Measurements from ENCODE around the gene AMD1.
"Not testable (repeated sequence)": the region's sequence is repeated elsewhere in the genome, so short reads cannot be mapped to it uniquely, and the experiment has no call there.

AMD1 gene

DNA sequence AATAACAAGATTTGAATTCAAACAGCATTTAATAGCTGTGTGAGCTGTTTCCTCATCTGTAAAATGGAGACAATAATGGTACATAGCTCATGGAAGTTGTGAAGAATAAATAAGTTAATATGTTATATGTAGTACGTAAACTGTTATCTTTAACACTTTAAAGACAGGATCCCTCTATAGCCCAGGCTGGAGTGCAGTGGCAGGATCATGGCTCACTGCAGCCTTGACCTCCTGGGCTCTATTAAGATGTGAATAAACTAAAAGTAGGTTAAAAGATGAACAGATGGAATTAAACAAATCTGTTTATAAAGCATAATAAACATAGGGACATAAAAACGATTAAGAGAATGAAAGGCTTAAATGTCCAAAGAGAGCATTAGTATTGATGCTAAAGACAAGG, 3.0 kb downstream of the AMD1 start:
- no peak for DNase-seq (ENCODE audit: low spot score)

DNA sequence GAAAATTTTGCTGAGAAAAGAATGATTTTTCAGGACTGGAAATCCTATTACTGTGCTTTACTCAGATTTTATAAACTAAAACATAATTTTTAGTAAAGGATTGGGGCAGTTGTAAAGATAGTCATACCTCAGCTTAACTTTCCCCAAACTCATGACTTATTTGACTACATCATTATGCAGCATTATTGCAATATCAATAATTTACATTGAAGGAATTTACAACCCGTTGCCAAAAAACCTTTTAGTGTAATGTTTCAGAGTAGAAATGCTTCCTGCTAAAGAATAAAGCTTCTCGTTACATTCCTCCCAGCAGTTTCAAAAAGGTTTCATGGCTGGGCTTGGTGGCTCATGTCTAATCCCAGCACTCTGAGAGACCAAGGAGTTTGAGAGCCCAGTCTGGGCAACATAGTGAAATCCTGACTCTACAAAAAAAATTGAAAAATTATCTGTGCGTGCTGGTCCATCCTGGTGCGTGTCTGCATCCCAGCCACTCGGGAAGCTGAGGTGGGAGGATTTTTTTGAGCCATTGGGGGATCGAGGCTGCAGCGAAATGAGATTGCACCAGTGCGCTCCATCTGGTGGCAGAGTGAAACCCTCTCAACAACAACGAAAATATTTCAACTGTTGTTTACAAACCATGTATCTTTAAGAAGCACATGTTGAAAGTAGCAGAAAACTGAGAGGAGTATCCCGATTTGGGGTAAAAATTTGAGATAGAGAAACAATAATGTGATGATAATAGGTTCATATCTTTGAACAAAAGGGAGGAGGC, 4.4 kb downstream of the AMD1 start:
- DNase-seq (ENCODE audit: low spot score), result peak; percentile 15

DNA sequence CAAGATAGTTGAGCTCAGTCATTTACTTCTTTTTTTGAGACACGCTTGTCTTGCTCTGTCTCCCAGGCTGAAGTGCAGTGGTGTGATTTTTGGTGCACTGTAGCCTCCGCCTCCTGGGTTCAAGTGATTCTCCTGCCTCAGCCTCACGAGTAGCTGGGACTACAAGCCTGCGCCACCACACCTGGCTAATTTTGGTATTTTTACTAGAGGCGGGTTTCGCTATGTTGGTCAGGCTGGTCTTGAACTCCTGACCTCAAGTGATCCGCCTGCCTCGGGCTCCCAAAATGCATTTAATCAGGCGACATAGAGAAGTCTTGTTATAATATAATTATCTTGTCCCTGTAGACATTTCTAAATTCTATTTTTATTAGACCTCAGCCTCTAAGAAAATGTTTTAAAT, 6.1 kb downstream of the AMD1 start:
- no peak for DNase-seq (ENCODE audit: low spot score)

DNA sequence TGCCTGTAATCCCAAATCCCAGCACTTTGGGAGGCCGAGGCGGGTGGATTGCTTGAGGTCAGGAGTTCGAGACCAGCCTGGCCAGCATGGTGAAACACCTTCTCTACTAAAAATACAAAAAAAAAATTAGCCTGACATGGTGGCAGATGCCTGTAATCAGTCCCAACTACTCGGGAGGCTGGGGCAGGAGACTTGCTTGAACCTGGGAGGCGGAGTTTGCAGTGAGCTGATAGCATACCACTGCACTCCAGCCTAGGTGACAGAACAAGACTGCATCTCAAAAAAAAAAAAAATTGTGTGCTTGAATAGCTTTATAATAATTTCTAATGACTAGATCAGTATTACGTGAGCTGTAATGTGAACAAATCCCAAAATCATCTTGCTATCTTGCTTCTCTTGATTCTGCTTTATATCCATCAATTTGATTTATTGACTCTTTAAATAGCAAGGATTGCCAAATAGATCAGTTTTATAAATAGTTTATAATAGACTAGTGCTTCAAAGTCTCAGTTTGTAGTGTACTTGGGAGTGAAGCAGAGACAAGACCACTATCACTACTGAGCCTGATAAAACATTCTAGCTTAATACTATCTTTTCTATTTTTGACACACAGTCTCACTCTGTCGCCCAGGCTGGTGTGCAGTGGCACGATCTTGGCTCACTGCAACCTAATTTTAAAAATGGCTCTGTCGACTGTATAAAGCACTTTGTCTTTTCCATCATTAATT, 7.1 kb downstream of the AMD1 start:
- DNase-seq (ENCODE audit: low spot score), result no peak

DNA sequence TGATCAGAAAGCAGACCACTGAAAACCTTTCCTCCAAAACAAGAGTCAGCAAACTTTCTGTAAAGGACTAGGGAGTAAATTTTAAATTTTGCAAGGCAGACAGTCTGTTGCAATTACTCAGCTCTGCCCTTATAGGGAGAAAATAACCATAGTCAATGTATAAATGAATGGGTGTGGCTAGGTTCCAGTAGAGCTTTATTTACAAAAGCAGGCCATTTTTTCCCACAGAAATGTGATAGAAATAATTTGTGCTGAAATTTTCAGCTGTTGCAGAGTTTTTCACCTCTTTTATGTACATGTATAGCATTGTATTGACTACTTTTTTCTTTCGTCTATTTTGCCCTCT, 7.7 kb downstream of the AMD1 start:
- DNase-seq (ENCODE audit: low spot score), result no peak

DNA sequence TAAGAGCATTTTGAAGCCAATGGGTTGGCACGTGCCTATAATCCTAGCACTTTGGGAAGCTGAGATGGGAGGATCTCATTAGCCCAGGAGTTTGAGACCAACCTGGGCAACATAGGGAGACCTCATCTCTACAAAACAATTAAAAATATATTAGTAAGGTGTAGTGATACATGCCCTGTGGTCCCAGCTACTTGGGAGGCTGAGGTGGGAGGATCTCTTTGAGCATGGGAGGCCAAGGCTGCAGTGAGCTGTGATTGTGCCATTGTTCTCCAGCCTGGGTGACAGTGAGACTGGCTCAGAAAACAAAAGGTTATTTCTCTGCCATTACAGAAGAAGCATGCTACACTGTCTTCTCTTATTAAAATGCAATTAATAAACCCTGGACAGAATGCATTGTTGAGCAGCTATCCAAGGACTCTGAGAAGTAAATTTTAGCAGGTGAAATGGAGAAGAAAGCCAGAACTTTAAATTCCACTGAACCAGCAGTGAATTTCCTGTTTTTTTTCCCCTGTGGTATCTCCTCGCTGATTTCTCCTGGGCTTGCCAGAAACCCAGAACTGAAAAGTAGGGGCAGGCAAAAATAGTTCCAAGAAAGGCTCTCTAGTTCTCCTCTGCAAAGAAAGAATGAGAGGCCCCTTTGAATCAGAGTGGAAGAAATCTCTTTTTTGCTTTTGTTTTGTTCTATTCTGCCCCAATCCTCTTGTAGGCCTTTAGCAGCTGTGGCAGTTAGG, 8.4 kb downstream of the AMD1 start:
- DNase-seq (ENCODE audit: low spot score), result no peak

DNA sequence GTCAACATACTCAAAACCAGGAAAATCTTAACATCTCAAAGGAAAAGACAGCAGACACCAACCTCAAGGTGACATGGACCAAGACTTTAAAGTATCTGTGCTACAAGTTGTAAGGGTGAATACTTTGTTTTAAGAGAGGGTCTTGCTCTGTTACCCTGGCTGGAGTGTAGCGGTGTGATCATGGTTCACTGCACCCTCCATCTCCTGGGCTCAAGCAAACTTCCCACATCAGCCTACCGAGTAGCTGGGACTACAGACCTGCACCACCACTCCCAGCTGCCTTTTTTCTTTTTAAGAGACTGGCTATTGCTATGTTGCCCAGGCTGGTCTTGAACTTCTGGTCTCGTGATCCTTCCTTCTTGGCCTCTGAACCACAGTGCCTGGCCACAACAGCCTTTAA, 9.7 kb downstream of the AMD1 start:
- DNase-seq (ENCODE audit: low spot score), result no peak

DNA sequence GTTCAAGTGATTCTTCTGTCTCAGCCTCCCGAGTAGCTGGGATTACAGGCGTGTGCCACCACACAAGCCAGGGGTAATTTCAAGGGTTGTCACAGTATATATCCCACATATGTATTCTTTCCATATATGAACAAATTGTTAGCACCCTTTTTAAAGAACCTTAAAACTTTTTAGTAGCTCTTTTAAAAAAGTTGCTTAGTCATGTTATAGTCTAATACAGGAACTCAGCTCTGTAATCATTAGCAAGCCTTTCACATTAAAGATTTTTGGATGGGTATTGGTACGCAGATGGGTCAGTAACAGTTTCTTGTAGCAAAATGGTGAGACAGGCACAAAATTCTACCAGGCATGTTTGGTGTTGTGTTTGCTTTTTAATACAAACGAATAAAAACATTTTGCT, 10.9 kb downstream of the AMD1 start:
- DNase-seq (ENCODE audit: low spot score), result no peak

DNA sequence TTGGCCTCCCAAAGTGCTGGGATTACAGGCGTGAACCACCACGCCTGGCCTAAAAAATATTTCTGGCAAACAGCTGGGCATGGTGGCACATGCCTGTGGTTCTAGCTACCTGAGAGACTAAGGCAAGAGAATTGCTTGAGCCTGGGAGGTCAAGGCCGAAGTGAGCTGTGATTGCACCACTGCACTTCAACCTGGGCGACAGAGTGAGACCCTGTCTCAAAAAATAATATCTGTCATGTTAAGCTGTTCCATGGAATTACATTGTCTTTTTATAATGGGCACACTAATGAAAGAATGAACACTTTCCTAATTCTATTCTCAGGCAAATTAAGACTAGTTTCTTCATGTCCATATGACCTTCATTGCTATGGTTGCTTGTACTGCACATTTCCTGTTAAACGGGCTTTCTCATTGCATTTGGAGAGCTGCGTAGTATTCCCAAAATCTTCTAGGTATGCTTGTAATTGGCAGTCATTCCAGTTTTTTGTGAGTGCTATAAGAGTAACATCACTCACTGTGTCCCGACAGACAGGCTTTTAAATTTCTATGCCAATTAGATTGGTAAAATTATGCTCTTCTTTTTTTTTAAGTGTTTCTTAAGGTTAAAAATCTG, 12.1 kb downstream of the AMD1 start:
- DNase-seq (ENCODE audit: low spot score), result no peak

DNA sequence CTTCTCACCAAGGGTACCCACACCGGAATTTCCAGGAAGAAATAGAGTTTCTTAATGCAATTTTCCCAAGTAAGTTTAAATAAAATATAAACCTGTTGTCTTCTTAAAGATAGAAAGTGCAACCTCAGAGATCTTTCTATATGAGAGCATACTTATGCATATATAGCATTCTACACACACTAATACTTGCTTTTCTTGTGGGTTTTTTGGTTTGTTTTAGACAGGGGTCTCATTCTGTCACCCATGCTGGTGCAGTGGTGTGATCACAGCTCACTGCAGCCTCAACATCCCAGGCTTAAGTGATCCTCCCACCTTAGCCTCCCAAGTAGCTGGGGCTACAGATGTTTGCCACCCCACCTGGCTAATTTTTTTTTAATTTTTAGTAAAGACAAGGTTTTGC, 15.7 kb downstream of the AMD1 start:
- no peak for DNase-seq (ENCODE audit: low spot score)

DNA sequence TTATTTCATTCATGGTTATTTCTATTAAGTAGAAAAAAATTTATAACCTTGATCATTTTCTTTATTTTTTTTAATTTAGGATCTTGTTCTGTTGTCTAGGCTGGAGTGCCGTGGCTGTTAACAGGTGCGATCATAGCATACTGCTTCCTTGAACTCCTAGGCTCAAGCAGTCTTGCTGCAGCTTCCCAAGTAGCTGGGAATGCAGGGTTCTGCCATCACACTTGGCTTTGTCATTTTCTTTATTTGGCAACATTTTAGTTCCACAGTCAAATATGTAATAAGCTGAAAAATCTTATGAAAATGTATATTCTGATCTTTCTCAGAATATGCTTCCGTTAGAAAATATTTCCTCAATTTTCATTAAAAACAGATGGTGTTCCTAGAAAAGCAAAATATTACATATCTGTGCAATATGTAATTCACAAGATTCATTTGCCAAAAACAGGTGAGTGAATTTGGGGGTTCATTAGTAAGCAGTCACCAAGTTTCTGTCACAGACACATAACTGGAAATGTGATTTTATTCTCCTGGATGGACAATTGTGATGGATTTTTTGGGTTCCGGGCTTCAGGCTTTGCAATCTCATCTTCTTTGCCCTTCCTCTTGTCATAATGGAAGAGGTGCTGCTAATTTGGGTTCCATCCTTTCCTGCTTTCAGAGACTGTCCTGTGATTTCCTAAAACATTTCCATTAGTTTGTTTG, 21.5 kb downstream of the AMD1 start:
- no peak for DNase-seq (ENCODE audit: low spot score)

DNA sequence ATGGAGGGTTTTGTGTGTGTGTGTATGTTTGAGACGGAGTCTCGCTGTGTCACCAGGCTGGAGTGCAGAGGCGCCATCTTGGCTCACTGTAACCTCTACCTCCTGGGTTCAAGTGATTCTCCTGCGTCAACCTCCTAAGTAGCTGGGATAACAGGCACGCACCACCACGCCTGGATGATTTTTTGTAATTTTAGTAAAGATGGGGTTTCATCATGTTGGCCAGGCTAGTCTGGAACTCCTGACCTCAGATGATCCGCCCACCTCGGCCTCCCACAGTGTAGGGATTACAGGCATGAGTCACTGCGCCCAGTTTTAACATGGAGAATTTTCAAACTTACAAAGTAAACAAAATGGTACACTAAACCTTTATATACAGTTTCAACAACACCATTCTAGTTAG, 22.8 kb downstream of the AMD1 start:
- DNase-seq (ENCODE audit: low spot score), result no peak

DNA sequence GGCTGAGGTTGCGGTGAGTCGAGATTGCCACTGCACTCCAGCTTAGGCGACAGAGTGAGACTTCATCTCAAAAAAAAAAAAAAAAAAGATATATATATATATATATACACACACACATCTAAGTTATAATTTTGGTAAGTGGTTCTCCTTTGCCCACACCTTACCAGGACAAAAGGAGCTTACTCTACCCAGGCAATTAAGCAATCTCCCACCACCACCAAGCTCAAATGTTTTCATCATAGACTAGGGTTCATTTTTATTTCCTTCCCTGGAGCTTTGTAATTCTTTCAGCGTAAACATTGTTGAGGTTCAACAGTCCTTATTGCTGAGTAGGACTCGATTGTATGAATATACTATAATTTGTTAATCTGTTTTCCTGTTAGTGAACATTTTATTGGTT, 23.5 kb downstream of the AMD1 start:
- no peak for DNase-seq (ENCODE audit: low spot score)

DNA sequence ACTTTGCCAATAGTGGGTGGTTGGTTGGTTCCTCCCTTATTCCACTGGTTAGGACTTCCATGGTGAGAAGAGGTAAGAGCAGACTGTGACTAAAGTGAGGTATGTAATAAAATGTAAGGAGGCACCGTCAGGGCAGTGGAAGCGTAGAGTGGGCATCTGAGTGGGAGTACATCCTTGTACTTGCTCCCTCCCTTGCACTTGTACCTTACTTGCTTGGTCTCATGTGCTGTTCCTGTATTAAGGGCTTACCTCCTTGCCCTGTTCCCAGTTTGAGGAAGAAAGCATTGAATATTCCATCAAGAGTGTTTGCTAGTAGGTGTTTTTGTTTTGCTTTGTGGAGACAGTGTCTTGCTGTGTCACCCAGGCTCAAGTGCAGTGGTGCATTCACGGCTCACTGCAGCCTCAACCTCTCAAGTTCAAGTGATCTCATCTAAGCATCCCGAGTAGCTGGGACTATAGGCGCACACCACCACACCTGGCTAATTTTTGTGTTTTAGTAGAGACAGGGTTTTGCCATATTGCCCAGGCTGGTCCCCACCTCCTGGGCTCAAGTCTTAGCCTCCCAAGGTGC, 25.5 kb downstream of the AMD1 start:
- DNase-seq (ENCODE audit: low spot score), result no peak

DNA sequence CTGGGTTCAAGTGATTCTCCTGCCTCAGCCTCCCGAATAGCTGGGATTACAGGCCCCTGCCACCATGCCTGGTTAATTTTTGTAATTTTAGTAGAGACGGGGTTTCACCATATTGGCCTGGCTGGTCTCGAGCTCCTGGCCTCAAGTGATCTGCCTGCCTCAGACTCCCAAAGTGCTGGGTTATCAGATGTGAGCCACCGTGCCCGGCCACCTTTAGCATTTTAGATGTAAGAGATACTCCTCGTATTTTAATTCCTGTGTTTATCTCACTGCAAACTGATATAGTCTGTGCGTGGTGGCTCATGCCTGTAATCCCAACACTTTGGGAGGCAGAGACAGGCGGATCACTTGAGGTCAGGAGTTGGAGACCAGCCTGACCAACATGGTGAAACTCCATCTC, 27.0 kb downstream of the AMD1 start:
- not testable (repeated sequence) for DNase-seq (ENCODE audit: low spot score)

DNA sequence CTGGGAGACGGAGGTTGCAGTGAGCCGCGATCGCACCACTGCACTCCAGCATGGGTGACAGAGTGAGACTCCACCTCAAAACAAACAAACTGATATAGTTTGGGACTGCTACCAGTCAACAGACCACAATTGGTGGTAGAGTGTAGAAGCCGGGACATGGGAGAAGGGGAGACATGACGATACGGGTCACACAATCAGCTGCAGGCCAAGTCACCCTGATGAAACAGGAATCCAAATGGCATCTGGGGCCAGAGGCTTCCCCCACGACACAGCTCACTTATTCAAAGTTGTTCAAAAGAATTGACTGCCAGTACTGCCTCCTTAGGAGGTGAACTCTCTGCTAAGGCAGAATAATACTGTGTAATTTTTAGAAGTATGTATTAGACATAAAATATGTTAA, 27.5 kb downstream of the AMD1 start:
- DNase-seq (ENCODE audit: low spot score), result no peak

DNA sequence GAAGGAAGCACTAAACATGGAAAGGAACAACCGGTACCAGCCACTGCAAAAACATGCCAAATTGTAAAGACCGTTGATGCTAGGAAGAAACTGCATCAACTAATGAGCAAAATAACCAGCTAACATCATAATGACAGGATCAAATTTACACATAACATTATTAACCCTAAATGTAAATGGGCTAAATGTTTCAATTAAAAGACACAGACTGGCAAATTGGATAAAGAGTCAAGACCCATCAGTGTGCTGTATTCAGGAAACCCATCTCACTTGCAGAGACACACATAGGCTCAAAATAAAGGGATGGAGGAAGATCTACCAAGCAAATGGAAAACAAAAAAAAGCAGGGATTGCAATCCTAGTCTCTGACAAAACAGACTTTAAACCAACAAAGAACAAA, 31.7 kb downstream of the AMD1 start:
- not testable (repeated sequence) for DNase-seq (ENCODE audit: low spot score)

DNA sequence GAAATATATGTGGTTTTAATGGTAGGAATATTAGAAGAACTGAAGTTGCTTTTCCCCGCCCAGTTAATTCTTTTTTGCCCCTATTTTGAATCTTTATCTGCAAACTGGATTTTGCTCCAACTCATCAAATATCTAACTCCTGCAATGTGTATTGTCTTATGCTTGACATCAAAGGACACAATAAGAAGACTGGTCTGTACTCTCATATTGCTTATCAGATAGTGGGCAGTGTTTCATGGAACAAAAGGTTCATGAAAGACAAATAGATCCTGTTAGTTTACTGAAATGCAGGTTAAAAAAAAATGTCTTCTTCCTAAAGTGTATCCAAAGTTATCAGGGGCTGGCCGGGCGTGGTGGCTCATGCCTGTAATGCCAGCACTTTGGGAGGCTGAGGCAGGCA, 56.2 kb downstream of the AMD1 start:
- DNase-seq (ENCODE audit: low spot score), result no peak

DNA sequence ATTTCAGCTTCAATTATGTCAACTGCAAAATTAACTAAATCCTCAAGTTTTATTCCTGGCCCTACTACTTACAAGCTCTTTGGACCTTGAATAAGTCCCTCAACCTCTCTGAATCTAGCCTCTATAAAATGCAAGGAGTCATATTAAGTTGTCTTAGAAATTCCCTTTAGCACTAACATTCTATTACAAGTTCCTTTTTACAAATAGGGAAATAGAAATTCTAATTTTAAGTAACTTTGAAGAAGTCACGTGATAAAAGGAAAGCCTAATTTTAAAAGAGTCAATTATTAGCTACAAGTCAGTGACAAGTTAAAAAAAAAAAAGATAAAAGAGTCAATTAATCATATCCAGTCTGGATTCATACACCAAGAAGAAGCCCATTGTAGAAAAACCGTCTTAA, 59.3 kb downstream of the AMD1 start:
- DNase-seq (ENCODE audit: low spot score), result no peak

DNA sequence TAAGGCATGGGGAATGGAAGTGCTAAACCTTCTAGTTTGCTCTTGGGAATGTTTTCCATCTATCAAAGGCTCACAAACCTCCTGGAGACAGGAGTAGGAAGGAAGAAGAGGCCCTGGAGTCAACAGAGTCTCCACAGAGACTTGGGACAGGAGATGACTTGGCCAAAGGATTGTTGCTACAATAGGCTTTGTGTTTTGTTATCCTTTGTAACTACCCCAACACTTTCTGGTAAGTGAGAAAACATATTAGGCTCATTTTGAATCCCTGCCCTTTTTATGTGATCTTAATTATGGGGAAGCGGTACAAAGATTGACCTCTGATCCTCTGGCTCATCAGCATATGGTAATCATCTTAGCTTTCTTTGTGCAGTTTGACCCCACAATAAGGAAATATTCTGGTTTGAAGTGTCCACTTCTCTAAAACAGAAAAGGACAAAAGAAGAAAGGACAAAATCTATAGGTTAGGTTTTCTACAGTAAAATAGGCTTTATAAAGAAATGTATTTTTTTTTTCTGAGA, 59.9 kb downstream of the AMD1 start:
- no peak for DNase-seq (ENCODE audit: low spot score)

DNA sequence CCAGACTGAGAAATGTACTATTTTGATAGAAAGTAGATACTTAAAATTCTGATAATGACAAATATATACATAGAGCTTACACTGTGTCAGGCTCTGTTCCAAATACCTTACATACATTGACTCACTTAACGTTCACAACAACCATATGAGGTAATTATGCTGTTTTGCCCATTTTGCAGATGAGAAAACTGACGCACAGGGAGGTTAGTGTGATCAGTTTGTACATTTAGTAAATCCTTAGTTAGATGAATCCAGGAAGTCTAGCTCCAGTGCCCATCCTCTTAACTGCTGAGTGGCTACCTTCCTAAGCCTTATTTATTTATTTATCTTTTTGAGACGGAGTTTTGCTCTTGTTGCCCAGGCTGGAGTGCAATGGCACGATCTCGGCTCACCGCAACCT, 60.6 kb downstream of the AMD1 start:
- DNase-seq (ENCODE audit: low spot score), result no peak

DNA sequence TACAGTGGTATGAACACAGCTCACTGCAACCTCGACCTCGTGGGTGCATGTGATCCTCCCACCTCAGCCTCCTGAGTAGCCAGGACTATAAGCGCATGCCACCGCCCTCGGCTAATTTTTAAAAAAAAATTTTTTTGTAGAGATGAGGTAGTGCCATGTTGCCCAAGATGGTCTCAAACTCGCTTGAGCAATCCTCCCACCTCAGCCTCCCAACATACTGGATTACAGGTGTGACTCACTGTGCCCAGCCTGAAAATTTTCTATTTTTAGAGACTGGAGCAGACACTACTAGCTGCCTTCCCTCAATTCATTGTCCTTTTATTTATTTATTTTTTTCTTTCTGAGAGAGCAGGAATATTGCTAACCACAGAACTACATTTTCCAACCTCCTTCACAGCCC, 63.6 kb downstream of the AMD1 start:
- DNase-seq (ENCODE audit: low spot score), result no peak

Data from kidney capillary endothelial cell (primary cell).